HG03342 (cell line): ENCODE results near the gene PDGFRA.

ENCODE experiments used
- ATAC-seq: cut with Tn5 transposase; IDR thresholded peaks from one replicate; pipeline ENCODE4 v1.9.1; 2021; ENCODE audit warnings: mild to moderate bottlenecking, moderate library complexity; ENCODE audit not compliant: unreplicated experiment

PDGFRA gene

GRCh38 chr4:54228961-54229501 lies at the start of gene PDGFRA:
PDGFRA (plus strand) TSS chr4:54229293; CDS start chr4:54258769, 29,476 bp downstream.
- ATAC-seq: no peak

- no peak for ATAC-seq
Measured at GRCh38 chr4:54184581-54184980, 44.5 kb upstream of the PDGFRA start.

GRCh38 chr4:54185044-54185780 lies 43.9 kb upstream of the PDGFRA start:
- no peak for ATAC-seq

- ATAC-seq: no peak
Measured at GRCh38 chr4:54185866-54186265, 43.2 kb upstream of the PDGFRA start.

GRCh38 chr4:54186371-54186770 lies 42.7 kb upstream of the PDGFRA start:
- no peak for ATAC-seq

GRCh38 chr4:54187148-54187547 lies 41.9 kb upstream of the PDGFRA start:
- ATAC-seq: no peak

GRCh38 chr4:54189140-54189539 lies 40.0 kb upstream of the PDGFRA start:
- no peak for ATAC-seq

- ATAC-seq: no peak
Measured at GRCh38 chr4:54192811-54193210, 36.3 kb upstream of the PDGFRA start.

GRCh38 chr4:54197926-54198325 lies 31.2 kb upstream of the PDGFRA start:
- ATAC-seq: no peak

- ATAC-seq: no peak
Measured at GRCh38 chr4:54199919-54200318, 29.2 kb upstream of the PDGFRA start.

GRCh38 chr4:54209617-54210016 lies 19.5 kb upstream of the PDGFRA start:
- no peak for ATAC-seq

- ATAC-seq: no peak
Measured at GRCh38 chr4:54213001-54213400, 16.1 kb upstream of the PDGFRA start.

GRCh38 chr4:54213761-54214160 lies 15.3 kb upstream of the PDGFRA start:
- no peak for ATAC-seq

- ATAC-seq: no peak
Measured at GRCh38 chr4:54215379-54216077, 13.6 kb upstream of the PDGFRA start.

GRCh38 chr4:54217642-54218495 lies 11.2 kb upstream of the PDGFRA start:
- peak; percentile 66 for ATAC-seq

GRCh38 chr4:54218736-54219135 lies 10.4 kb upstream of the PDGFRA start:
- ATAC-seq: no peak

GRCh38 chr4:54224996-54225597 lies 4.0 kb upstream of the PDGFRA start:
- ATAC-seq: no peak

GRCh38 chr4:54225598-54226403 lies 3.3 kb upstream of the PDGFRA start:
- ATAC-seq: no peak

GRCh38 chr4:54226404-54227255 lies 2.5 kb upstream of the PDGFRA start:
- no peak for ATAC-seq
